SK-N-SH treated with all-trans-retinoic acid at 6 μM for 48 hours (cell line): Measurements from ENCODE around the gene TNNI2.

ENCODE experiments used
- ATAC-seq: fragments of 200-7000 bp; cut with Tn5 transposase; 3 replicates; pipeline ENCODE4 v1.9.1; 2020; ENCODE audit warnings: mild to moderate bottlenecking, moderate library complexity
- ARNTL ChIP-seq: fragments of 450-650 bp; formaldehyde crosslinking; IDR thresholded peaks from 2 replicates; pipeline ENCODE4 v1.5.0; 2020; ENCODE audit warnings: low read depth, mild to moderate bottlenecking, moderate library complexity, borderline replicate concordance
- BACH2 ChIP-seq: fragments of 250-450 bp; sonication (Bioruptor Pico); IDR thresholded peaks from 2 replicates; pipeline ENCODE4 v1.9.0; 2021; ENCODE audit warnings: mild to moderate bottlenecking, borderline replicate concordance
- CREB5 ChIP-seq: fragments of 250-450 bp; sonication (Bioruptor Pico); IDR thresholded peaks from 2 replicates; pipeline ENCODE4 v1.5.1; 2020; ENCODE audit warnings: low read depth, mild to moderate bottlenecking, moderate library complexity
- CSDC2 ChIP-seq: fragments of 250-450 bp; sonication (Bioruptor Pico); IDR thresholded peaks from 2 replicates; pipeline ENCODE4 v1.5.0; 2020; ENCODE audit warnings: mild to moderate bottlenecking, moderate library complexity
- CSRNP3 ChIP-seq: fragments of 250-450 bp; sonication (Bioruptor Pico); IDR thresholded peaks from 2 replicates; pipeline ENCODE4 v1.5.1; 2021; ENCODE audit warnings: mild to moderate bottlenecking, moderate library complexity
- ESRRG ChIP-seq: fragments of 250-450 bp; sonication (Bioruptor Pico); IDR thresholded peaks from 2 replicates; pipeline ENCODE4 v1.6.1; 2021; ENCODE audit warnings: mild to moderate bottlenecking
- GLIS3 ChIP-seq: fragments of 250-450 bp; sonication (Bioruptor Pico); IDR thresholded peaks from 2 replicates; pipeline ENCODE4 v1.5.0; 2020; ENCODE audit warnings: mild to moderate bottlenecking, moderate library complexity
- ISL1 ChIP-seq: fragments of 250-450 bp; sonication (Bioruptor Pico); IDR thresholded peaks from 2 replicates; pipeline ENCODE4 v2.1.2; 2022; ENCODE audit warnings: mild to moderate bottlenecking, moderate library complexity
- OSR1 ChIP-seq: fragments of 250-450 bp; sonication (Bioruptor Pico); IDR thresholded peaks from 2 replicates; pipeline ENCODE4 v1.8.0; 2022; ENCODE audit warnings: moderate library complexity, mild to moderate bottlenecking, inconsistent platforms
- PPARA ChIP-seq: fragments of 250-450 bp; sonication (Bioruptor Pico); IDR thresholded peaks from 2 replicates; pipeline ENCODE4 v1.5.0; 2020; ENCODE audit warnings: mild to moderate bottlenecking, borderline replicate concordance
- RARB ChIP-seq: fragments of 250-450 bp; sonication (Bioruptor Pico); IDR thresholded peaks from 2 replicates; pipeline ENCODE4 v1.8.0; 2021; ENCODE audit warnings: mild to moderate bottlenecking, moderate library complexity
- SNAI2 ChIP-seq: fragments of 250-450 bp; sonication (Bioruptor Pico); IDR thresholded peaks from 2 replicates; pipeline ENCODE4 v1.5.0; 2020; ENCODE audit warnings: mild to moderate bottlenecking, moderate library complexity
- TCF4 ChIP-seq: fragments of 250-450 bp; sonication (Bioruptor Pico); IDR thresholded peaks from 2 replicates; pipeline ENCODE4 v1.8.0; 2021; ENCODE audit warnings: mild to moderate bottlenecking, moderate library complexity, borderline replicate concordance
- TOX ChIP-seq: fragments of 250-450 bp; sonication (Bioruptor Pico); IDR thresholded peaks from 2 replicates; pipeline ENCODE4 v1.8.0; 2021; ENCODE audit warnings: mild to moderate bottlenecking, moderate library complexity, borderline replicate concordance
- ZC3H10 ChIP-seq: fragments of 250-450 bp; sonication (Bioruptor Pico); IDR thresholded peaks from 2 replicates; pipeline ENCODE4 v1.5.1; 2021; ENCODE audit warnings: mild to moderate bottlenecking, moderate library complexity
- ZFP3 ChIP-seq: fragments of 250-450 bp; sonication (Bioruptor Pico); IDR thresholded peaks from 2 replicates; pipeline ENCODE4 v1.5.0; 2020; ENCODE audit warnings: mild to moderate bottlenecking, moderate library complexity
- ZFP30 ChIP-seq: fragments of 450-650 bp; formaldehyde crosslinking; IDR thresholded peaks from 2 replicates; pipeline ENCODE4 v1.5.0; 2022; ENCODE audit warnings: mild to moderate bottlenecking, moderate library complexity
- ZNF565 ChIP-seq: fragments of 450-650 bp; formaldehyde crosslinking; conservative IDR thresholded peaks from 2 replicates; pipeline ENCODE4 v1.5.0; 2020; ENCODE audit warnings: low read depth, mild to moderate bottlenecking, moderate library complexity
- ZNF70 ChIP-seq: fragments of 450-650 bp; formaldehyde crosslinking; IDR thresholded peaks from 2 replicates; pipeline ENCODE4 v1.5.0; 2020; ENCODE audit warnings: mild to moderate bottlenecking, moderate library complexity
- ZNF8 ChIP-seq: fragments of 450-650 bp; formaldehyde crosslinking; IDR thresholded peaks from 2 replicates; pipeline ENCODE4 v1.5.0; 2020; ENCODE audit warnings: mild to moderate bottlenecking, moderate library complexity
- TF ChIP-seq, protein P1 (sequence below): fragments of 250-450 bp; sonication (Bioruptor Pico); IDR thresholded peaks from 2 replicates; pipeline ENCODE4 v1.5.0; 2020; ENCODE audit warnings: mild to moderate bottlenecking, moderate library complexity
- TF ChIP-seq, protein P2 (sequence below): fragments of 250-450 bp; sonication (Bioruptor Pico); IDR thresholded peaks from 2 replicates; pipeline ENCODE4 v1.8.0; 2020; ENCODE audit warnings: mild to moderate bottlenecking, moderate library complexity, borderline replicate concordance

TNNI2 gene

DNA sequence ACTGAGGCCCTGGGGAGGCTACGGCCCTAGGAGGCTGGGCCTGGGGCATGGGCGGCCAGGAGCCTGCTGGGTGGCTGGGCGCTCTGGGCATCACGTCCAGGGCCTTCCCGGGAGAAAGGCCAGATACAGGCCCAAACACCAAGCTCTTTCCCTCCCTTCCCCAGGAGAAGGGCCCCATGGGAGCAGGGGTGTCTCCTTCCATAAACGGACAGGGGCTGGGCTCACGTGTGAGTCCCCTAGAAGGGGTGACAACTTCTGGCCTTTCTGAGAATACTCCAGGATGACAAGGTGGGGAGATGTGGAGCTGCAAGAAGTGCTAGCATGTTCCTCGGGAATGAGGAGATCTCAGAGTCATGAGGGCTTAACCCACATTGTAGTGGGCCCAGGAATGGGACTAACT is 23.5 kb upstream of the TNNI2 start:
- TF ChIP-seq ISL1 (CRISPR knock-in tag): no peak
- TF ChIP-seq ZNF70 (CRISPR knock-in tag): no peak
- TF ChIP-seq ZNF565 (CRISPR knock-in tag): no peak
- no peak for ATAC-seq

DNA sequence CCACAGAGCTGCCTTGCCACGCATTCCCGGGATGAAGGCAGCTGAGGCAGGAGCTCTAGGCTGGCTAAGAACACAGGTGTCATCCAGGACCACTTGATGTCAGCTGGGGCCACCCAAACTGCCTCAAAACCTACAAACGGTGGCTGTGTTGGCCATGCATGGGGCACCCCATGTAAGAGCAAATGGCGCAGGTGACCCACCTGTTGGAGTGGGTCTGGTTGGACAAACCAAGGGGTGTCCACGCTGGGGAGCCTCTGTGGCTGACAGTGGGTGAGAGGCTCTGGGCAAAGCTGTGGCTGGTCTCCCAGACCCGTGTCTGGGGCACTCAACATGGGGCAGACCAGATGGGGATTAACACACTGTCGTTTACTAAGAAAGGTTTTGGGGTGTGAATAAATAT is 23.0 kb upstream of the TNNI2 start:
- no peak for TF ChIP-seq TCF4
- TF ChIP-seq CREB5 (CRISPR knock-in tag): no peak
- no peak for TF ChIP-seq TOX (CRISPR knock-in tag)
- no peak for TF ChIP-seq ESRRG (CRISPR knock-in tag)
- TF ChIP-seq BACH2: no peak
- TF ChIP-seq, protein P1, sequence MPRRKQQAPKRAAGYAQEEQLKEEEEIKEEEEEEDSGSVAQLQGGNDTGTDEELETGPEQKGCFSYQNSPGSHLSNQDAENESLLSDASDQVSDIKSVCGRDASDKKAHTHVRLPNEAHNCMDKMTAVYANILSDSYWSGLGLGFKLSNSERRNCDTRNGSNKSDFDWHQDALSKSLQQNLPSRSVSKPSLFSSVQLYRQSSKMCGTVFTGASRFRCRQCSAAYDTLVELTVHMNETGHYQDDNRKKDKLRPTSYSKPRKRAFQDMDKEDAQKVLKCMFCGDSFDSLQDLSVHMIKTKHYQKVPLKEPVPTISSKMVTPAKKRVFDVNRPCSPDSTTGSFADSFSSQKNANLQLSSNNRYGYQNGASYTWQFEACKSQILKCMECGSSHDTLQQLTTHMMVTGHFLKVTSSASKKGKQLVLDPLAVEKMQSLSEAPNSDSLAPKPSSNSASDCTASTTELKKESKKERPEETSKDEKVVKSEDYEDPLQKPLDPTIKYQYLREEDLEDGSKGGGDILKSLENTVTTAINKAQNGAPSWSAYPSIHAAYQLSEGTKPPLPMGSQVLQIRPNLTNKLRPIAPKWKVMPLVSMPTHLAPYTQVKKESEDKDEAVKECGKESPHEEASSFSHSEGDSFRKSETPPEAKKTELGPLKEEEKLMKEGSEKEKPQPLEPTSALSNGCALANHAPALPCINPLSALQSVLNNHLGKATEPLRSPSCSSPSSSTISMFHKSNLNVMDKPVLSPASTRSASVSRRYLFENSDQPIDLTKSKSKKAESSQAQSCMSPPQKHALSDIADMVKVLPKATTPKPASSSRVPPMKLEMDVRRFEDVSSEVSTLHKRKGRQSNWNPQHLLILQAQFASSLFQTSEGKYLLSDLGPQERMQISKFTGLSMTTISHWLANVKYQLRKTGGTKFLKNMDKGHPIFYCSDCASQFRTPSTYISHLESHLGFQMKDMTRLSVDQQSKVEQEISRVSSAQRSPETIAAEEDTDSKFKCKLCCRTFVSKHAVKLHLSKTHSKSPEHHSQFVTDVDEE (CRISPR knock-in tag): no peak
- TF ChIP-seq ZNF70 (CRISPR knock-in tag): no peak
- no peak for TF ChIP-seq GLIS3 (CRISPR knock-in tag)
- no peak for TF ChIP-seq ISL1 (CRISPR knock-in tag)
- TF ChIP-seq ZNF8 (CRISPR knock-in tag): no peak
- TF ChIP-seq RARB (CRISPR knock-in tag): no peak
- TF ChIP-seq ZFP30 (CRISPR knock-in tag): no peak
- TF ChIP-seq ZFP3 (CRISPR knock-in tag): no peak
- no peak for TF ChIP-seq OSR1 (CRISPR knock-in tag)
- TF ChIP-seq, protein P2, sequence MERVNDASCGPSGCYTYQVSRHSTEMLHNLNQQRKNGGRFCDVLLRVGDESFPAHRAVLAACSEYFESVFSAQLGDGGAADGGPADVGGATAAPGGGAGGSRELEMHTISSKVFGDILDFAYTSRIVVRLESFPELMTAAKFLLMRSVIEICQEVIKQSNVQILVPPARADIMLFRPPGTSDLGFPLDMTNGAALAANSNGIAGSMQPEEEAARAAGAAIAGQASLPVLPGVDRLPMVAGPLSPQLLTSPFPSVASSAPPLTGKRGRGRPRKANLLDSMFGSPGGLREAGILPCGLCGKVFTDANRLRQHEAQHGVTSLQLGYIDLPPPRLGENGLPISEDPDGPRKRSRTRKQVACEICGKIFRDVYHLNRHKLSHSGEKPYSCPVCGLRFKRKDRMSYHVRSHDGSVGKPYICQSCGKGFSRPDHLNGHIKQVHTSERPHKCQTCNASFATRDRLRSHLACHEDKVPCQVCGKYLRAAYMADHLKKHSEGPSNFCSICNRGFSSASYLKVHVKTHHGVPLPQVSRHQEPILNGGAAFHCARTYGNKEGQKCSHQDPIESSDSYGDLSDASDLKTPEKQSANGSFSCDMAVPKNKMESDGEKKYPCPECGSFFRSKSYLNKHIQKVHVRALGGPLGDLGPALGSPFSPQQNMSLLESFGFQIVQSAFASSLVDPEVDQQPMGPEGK (CRISPR knock-in tag): no peak
- ATAC-seq: no peak

DNA sequence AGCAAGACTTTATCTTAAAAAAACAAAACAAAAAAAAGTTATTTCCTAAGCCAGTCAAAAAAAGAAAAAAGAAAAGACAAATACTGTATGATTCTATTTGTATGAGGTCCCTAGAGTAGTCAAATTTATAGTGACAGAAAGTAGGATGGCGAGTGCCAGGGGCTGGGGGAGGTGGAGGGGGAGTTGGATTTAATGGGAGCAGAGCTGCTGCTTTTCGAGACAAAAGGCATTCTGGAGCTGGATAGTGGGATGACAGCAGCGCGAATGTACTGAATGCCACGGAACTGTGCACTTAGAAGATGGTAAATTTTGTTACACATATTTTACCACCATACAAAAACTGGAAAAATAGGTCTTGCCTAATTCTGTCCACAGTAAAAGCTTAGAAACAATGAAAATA is 21.8 kb upstream of the TNNI2 start:
- TF ChIP-seq ZNF70 (CRISPR knock-in tag) (no peak), ZFP3 (CRISPR knock-in tag) (no peak), ESRRG (CRISPR knock-in tag) (no peak), ARNTL (CRISPR knock-in tag) (no peak), ISL1 (CRISPR knock-in tag) (no peak), CSRNP3 (no peak), CSDC2 (no peak), ZFP30 (CRISPR knock-in tag) (no peak), BACH2 (no peak), CREB5 (CRISPR knock-in tag) (no peak), SNAI2 (CRISPR knock-in tag) (no peak), OSR1 (CRISPR knock-in tag) (no peak), ZC3H10 (CRISPR knock-in tag) (no peak), ZNF565 (CRISPR knock-in tag) (no peak), TOX (CRISPR knock-in tag) (no peak)
- ATAC-seq: no peak

- no peak for ATAC-seq
- TF ChIP-seq OSR1 (CRISPR knock-in tag) (no peak), ISL1 (CRISPR knock-in tag) (no peak), TOX (CRISPR knock-in tag) (no peak), RARB (CRISPR knock-in tag) (no peak), ZFP30 (CRISPR knock-in tag) (no peak), CSDC2 (no peak), CSRNP3 (no peak), BACH2 (no peak), TCF4 (no peak), ZNF70 (CRISPR knock-in tag) (no peak), ZNF8 (CRISPR knock-in tag) (no peak), ESRRG (CRISPR knock-in tag) (no peak), PPARA (CRISPR knock-in tag) (no peak), ZFP3 (CRISPR knock-in tag) (no peak)
- TF ChIP-seq, protein P1 (CRISPR knock-in tag): no peak
These were observed 21.3 kb upstream of the TNNI2 start for GRCh38 chr11:1817511-1817910.
